GM12891 (cell line): ENCODE data around the gene CDK18.

ENCODE experiments used
- POLR2A ChIP-seq: IDR thresholded peaks from 2 replicates; pipeline ENCODE4 v1.6.1; 2011; ENCODE audit warnings: low read depth, low read length, control low read depth
- POLR2AphosphoS5 ChIP-seq: IDR thresholded peaks from 2 replicates; pipeline ENCODE4 v1.6.1; 2011; ENCODE audit warnings: low read depth, low read length, control low read depth
- TAF1 ChIP-seq: IDR thresholded peaks from 2 replicates; pipeline ENCODE4 v1.6.1; 2011; ENCODE audit warnings: low read depth, low read length, control low read depth

GRCh38 chr1:205528446-205528886 is 24.0 kb downstream of the CDK18 start:
- no peak for TF ChIP-seq POLR2A
- no peak for TF ChIP-seq TAF1
- no peak for TF ChIP-seq POLR2AphosphoS5
